ENCODE data around the gene PHYKPL. TPM values are rescaled to one million over a fixed set of nuclear protein-coding genes. Genes with fewer than 3 reads are reported as not detected.

PHYKPL gene
- total and polyA plus RNA-seq, 2 of the 13 experiments (the other 11 are each of a cell fraction or from before 2014, with no cell fraction given): 18.0 to 78.6 TPM

DNA sequence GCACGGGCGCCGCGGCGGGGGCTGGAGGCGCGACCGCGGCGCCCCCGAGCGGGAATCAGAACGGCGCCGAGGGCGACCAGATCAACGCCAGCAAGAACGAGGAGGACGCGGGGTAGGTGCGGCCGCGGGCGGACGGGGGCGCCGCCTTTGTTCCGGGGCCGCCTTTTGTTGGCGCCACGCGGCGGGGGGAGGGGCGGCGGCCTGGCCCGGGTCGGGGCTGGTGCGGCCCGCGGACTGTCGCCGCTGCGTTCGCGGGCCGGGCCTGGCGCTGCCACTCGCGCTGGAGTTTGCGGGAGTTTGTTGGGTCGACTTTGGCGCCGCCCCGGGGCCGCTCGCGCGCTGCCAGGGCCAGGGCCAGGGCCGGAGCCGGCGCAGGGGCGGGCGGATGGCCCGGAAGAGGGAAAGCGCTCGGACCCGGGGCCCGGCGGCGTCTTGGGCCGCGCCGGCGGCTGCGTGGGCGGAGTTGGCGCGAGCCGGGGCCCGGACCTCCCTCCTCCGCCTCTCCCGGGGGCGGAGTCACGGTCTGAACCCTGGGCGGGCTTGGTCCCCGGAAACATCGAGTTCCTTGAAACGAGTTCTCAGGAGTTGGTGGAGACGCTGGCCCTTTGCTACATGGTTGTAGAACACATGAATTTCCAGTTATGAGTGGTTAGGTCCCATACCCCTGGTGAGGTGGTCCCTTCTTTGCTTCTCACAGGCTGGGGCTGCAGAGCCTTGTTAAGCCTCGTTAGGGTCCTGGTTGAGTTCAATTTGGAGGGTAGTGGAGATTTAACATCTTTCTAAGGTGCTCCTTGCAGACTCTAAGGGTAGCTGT is 27.5 kb downstream of the PHYKPL start (continued):
- TF ChIP-seq, protein P1, sequence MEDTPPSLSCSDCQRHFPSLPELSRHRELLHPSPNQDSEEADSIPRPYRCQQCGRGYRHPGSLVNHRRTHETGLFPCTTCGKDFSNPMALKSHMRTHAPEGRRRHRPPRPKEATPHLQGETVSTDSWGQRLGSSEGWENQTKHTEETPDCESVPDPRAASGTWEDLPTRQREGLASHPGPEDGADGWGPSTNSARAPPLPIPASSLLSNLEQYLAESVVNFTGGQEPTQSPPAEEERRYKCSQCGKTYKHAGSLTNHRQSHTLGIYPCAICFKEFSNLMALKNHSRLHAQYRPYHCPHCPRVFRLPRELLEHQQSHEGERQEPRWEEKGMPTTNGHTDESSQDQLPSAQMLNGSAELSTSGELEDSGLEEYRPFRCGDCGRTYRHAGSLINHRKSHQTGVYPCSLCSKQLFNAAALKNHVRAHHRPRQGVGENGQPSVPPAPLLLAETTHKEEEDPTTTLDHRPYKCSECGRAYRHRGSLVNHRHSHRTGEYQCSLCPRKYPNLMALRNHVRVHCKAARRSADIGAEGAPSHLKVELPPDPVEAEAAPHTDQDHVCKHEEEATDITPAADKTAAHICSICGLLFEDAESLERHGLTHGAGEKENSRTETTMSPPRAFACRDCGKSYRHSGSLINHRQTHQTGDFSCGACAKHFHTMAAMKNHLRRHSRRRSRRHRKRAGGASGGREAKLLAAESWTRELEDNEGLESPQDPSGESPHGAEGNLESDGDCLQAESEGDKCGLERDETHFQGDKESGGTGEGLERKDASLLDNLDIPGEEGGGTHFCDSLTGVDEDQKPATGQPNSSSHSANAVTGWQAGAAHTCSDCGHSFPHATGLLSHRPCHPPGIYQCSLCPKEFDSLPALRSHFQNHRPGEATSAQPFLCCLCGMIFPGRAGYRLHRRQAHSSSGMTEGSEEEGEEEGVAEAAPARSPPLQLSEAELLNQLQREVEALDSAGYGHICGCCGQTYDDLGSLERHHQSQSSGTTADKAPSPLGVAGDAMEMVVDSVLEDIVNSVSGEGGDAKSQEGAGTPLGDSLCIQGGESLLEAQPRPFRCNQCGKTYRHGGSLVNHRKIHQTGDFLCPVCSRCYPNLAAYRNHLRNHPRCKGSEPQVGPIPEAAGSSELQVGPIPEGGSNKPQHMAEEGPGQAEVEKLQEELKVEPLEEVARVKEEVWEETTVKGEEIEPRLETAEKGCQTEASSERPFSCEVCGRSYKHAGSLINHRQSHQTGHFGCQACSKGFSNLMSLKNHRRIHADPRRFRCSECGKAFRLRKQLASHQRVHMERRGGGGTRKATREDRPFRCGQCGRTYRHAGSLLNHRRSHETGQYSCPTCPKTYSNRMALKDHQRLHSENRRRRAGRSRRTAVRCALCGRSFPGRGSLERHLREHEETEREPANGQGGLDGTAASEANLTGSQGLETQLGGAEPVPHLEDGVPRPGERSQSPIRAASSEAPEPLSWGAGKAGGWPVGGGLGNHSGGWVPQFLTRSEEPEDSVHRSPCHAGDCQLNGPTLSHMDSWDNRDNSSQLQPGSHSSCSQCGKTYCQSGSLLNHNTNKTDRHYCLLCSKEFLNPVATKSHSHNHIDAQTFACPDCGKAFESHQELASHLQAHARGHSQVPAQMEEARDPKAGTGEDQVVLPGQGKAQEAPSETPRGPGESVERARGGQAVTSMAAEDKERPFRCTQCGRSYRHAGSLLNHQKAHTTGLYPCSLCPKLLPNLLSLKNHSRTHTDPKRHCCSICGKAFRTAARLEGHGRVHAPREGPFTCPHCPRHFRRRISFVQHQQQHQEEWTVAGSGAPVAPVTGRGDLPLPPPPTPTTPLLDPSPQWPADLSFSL (CRISPR knock-in tag; IDR thresholded peaks at IDR 0.05): no peak
- TF ChIP-seq KDM4B (CRISPR knock-in tag; IDR thresholded peaks at IDR 0.05) (no peak), KDM2A (CRISPR knock-in tag; IDR thresholded peaks at IDR 0.05; ENCODE audit: borderline replicate concordance, low read depth) (peak; percentile 90), MATR3 (CRISPR knock-in tag; IDR thresholded peaks at IDR 0.05) (no peak), RBFOX2 (IDR thresholded peaks at IDR 0.05; ENCODE audit: low read depth, low read length) (peak; percentile 80), ZNF605 (CRISPR knock-in tag; IDR thresholded peaks at IDR 0.05) (no peak), SRY (CRISPR knock-in tag; IDR thresholded peaks at IDR 0.05) (no peak), ZNF235 (CRISPR knock-in tag; IDR thresholded peaks at IDR 0.05; ENCODE audit: borderline replicate concordance) (no peak), MYNN (CRISPR knock-in tag; IDR thresholded peaks at IDR 0.05; ENCODE audit: low read depth) (no peak), POLR2AphosphoS5 (IDR thresholded peaks at IDR 0.05; ENCODE audit: low read depth, low read length) (peak; percentile 30; the same call in 1 of the 2 replicates), RBM22 (optimal IDR thresholded peaks at IDR 0.05; ENCODE audit: low read length) (no peak), ZMYM4 (CRISPR knock-in tag; IDR thresholded peaks at IDR 0.05) (no peak), ZBTB7B (CRISPR knock-in tag; IDR thresholded peaks at IDR 0.05) (no peak), ZNF607 (CRISPR knock-in tag; IDR thresholded peaks at IDR 0.05; ENCODE audit: borderline replicate concordance) (no peak), ZNF24 (IDR thresholded peaks at IDR 0.05) (no peak), KDM5A (IDR thresholded peaks at IDR 0.05; ENCODE audit: borderline replicate concordance, low read length) (peak; percentile 42; the same call in 1 of the 2 replicates), GABPB1 (CRISPR knock-in tag; IDR thresholded peaks at IDR 0.05) (peak; percentile 50; the same call in 1 of the 2 replicates), ZNF773 (CRISPR knock-in tag; IDR thresholded peaks at IDR 0.05; ENCODE audit: borderline replicate concordance) (no peak)
- TF ChIP-seq, protein P2, sequence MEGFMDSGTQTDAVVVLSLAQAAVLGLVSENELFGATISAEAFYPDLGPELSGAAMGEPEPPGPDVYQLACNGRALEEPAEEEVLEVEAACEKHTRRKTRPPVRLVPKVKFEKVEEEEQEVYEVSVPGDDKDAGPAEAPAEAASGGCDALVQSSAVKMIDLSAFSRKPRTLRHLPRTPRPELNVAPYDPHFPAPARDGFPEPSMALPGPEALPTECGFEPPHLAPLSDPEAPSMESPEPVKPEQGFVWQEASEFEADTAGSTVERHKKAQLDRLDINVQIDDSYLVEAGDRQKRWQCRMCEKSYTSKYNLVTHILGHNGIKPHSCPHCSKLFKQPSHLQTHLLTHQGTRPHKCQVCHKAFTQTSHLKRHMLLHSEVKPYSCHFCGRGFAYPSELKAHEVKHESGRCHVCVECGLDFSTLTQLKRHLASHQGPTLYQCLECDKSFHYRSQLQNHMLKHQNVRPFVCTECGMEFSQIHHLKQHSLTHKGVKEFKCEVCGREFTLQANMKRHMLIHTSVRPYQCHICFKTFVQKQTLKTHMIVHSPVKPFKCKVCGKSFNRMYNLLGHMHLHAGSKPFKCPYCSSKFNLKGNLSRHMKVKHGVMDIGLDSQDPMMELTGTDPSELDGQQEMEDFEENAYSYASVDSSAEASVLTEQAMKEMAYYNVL (CRISPR knock-in tag; IDR thresholded peaks at IDR 0.05; ENCODE audit: borderline replicate concordance): no peak
- TF ChIP-seq, protein P3, sequence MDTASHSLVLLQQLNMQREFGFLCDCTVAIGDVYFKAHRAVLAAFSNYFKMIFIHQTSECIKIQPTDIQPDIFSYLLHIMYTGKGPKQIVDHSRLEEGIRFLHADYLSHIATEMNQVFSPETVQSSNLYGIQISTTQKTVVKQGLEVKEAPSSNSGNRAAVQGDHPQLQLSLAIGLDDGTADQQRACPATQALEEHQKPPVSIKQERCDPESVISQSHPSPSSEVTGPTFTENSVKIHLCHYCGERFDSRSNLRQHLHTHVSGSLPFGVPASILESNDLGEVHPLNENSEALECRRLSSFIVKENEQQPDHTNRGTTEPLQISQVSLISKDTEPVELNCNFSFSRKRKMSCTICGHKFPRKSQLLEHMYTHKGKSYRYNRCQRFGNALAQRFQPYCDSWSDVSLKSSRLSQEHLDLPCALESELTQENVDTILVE (CRISPR knock-in tag; IDR thresholded peaks at IDR 0.05): no peak
